ENCODE measurements around the gene MORC4.
A peak's percentile ranks its signal among the peaks of the same experiment; 100 is the strongest.

The MORC4 gene

DNA sequence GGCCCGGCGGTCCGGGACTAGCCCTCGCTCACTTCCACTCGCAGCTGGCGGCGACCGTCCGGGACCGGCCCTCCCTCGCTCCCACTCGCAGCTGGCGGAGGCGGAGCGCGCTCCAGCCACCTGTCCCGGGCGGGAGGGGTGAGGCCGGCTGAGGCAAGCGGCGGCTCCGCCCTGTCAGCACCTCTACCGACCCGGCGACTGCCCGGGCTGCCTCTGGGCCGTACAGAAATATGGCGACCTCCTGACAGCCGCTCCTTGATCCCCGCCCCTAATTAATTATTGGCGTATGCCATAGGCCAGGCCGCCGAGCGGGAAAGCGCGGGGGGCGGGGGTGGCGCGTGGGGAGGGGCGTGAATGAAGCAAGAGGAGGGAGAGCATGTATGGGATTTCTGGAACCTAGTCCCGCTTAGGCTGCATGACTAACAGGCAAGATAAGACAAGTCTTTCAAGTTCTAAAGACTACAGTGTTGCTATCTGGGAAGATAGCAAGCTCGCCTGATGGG lies at the start of gene MORC4:
TSS of gene MORC4 (minus strand) at position 200 of the 503 bp plus-strand sequence. CDS start 243 bp downstream, outside the sequence.
- Mint-ChIP-seq H3K27me3 (no peaks in the 10 kb centered on the region), H3K9me3 (no peaks in the 10 kb centered on the region), H3K4me1 (peaks cover 12% of the 10 kb centered on the region), H3K4me3 (peak within 1 kb of the TSS; percentile 75), H3K36me3 (ENCODE audit: insufficient read depth) (peaks cover 4% of the 10 kb centered on the region), H3K27ac (ENCODE audit: low read depth) (peak within 1 kb of the TSS; percentile 60)
- peak; percentile 13 to 18 for DNase-seq (ENCODE audit: low spot score in 2 of 2)
- peak; percentile 59 for ATAC-seq (replicated peaks; ENCODE audit: extremely low read depth, poor library complexity, severe bottlenecking)

DNA sequence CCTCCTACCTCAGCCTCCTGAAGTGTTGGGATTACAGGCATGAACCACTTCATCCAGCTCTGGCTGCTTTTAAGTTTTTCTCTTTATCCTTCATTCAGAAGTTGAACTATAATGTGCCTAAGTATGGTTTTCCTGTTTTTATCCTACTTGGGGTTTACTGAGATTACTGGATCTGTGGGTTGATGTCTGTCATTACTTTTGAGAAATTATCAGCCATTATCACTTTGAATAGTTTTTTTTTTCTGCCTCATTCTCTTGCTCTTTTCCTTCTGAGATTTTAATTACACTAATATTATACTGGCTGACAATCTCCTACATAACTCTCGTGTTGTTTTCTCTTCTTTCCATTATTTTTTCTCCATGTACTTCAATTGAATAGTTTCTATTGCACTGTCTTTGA lies 47.6 kb upstream of the MORC4 start:
- no peak overlapping the region for H3K27ac Mint-ChIP-seq (ENCODE audit: low read depth)
- no peak for ATAC-seq (replicated peaks; ENCODE audit: extremely low read depth, poor library complexity, severe bottlenecking)
- no peaks in the 10 kb centered on the region for H3K9me3 Mint-ChIP-seq
- peaks cover 2% of the 10 kb centered on the region for H3K36me3 Mint-ChIP-seq (ENCODE audit: insufficient read depth)
- H3K4me3 Mint-ChIP-seq = no peak overlapping the region
- H3K27me3 Mint-ChIP-seq = peaks cover 33% of the 10 kb centered on the region
- no peaks in the 10 kb centered on the region for H3K4me1 Mint-ChIP-seq
- DNase-seq (ENCODE audit: low spot score in 2 of 2) = no peak

GRCh38 chrX:107029752-107030151 lies 29.7 kb upstream of the MORC4 start:
- Mint-ChIP-seq H3K9me3 (no peaks in the 10 kb centered on the region), H3K27me3 (peaks cover 12% of the 10 kb centered on the region), H3K36me3 (ENCODE audit: insufficient read depth) (no peaks in the 10 kb centered on the region), H3K27ac (ENCODE audit: low read depth) (no peak overlapping the region), H3K4me3 (no peak overlapping the region), H3K4me1 (no peaks in the 10 kb centered on the region)
- DNase-seq (ENCODE audit: low spot score in 2 of 2) = no peak
- ATAC-seq (replicated peaks; ENCODE audit: extremely low read depth, poor library complexity, severe bottlenecking) = no peak

GRCh38 chrX:107025545-107025944 lies 25.5 kb upstream of the MORC4 start:
- Mint-ChIP-seq H3K27ac (ENCODE audit: low read depth) (no peak overlapping the region), H3K36me3 (ENCODE audit: insufficient read depth) (no peaks in the 10 kb centered on the region), H3K27me3 (no peaks in the 10 kb centered on the region), H3K4me3 (no peak overlapping the region), H3K4me1 (no peaks in the 10 kb centered on the region), H3K9me3 (no peaks in the 10 kb centered on the region)
- no peak for ATAC-seq (replicated peaks; ENCODE audit: extremely low read depth, poor library complexity, severe bottlenecking)
- DNase-seq (ENCODE audit: low spot score in 2 of 2) = no peak

DNA sequence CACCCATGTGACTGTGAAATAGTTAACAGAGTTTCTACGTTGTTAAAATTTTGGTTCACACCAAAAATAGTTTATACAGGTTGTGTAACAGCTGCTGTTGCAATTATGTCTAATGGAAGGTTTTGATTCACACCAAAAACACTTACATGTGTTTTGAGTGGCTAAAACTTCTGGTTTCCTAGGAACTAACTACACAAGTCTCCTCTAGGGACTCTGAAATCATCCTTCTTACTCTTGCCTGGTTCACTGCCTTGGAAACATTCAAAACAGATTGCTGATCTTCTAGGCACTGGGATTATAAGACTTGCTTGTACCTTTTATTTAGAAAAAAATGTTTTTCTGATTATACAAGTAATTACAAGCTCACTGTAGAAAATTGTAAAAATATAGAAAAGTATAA lies 14.9 kb upstream of the MORC4 start:
- Mint-ChIP-seq H3K4me3 (no peak overlapping the region), H3K36me3 (ENCODE audit: insufficient read depth) (peaks cover 2% of the 10 kb centered on the region), H3K9me3 (no peaks in the 10 kb centered on the region), H3K27ac (ENCODE audit: low read depth) (no peak overlapping the region), H3K4me1 (no peaks in the 10 kb centered on the region), H3K27me3 (no peaks in the 10 kb centered on the region)
- no peak for DNase-seq (ENCODE audit: low spot score in 2 of 2)
- no peak for ATAC-seq (replicated peaks; ENCODE audit: extremely low read depth, poor library complexity, severe bottlenecking)

- Mint-ChIP-seq H3K36me3 (ENCODE audit: insufficient read depth) (peaks cover 5% of the 10 kb centered on the region), H3K27me3 (no peaks in the 10 kb centered on the region), H3K9me3 (no peaks in the 10 kb centered on the region), H3K4me3 (no peak overlapping the region), H3K27ac (ENCODE audit: low read depth) (no peak overlapping the region), H3K4me1 (no peaks in the 10 kb centered on the region)
- no peak for ATAC-seq (replicated peaks; ENCODE audit: extremely low read depth, poor library complexity, severe bottlenecking)
- DNase-seq (ENCODE audit: low spot score in 2 of 2) = no peak
Observed at GRCh38 chrX:107008034-107008433, 8.0 kb upstream of the MORC4 start.

- H3K27me3 Mint-ChIP-seq = no peaks in the 10 kb centered on the region
- peak overlapping the region; percentile 75 for H3K4me3 Mint-ChIP-seq
- no peaks in the 10 kb centered on the region for H3K9me3 Mint-ChIP-seq
- ATAC-seq (replicated peaks; ENCODE audit: extremely low read depth, poor library complexity, severe bottlenecking) = peak; percentile 71
- H3K4me1 Mint-ChIP-seq = peaks cover 12% of the 10 kb centered on the region
- peaks cover 4% of the 10 kb centered on the region for H3K36me3 Mint-ChIP-seq (ENCODE audit: insufficient read depth)
- peak; percentile 13 for DNase-seq (ENCODE audit: low spot score in 2 of 2)
- peak overlapping the region; percentile 60 for H3K27ac Mint-ChIP-seq (ENCODE audit: low read depth)
Observed at GRCh38 chrX:106999002-106999975, 723 bp downstream of the MORC4 start.

- ATAC-seq (replicated peaks; ENCODE audit: extremely low read depth, poor library complexity, severe bottlenecking) (no peak), DNase-seq (ENCODE audit: low spot score in 2 of 2) (no peak)
- peaks cover 3% of the 10 kb centered on the region for H3K36me3 Mint-ChIP-seq (ENCODE audit: insufficient read depth)
- H3K9me3 Mint-ChIP-seq = no peaks in the 10 kb centered on the region
- no peak overlapping the region for H3K4me3 Mint-ChIP-seq
- peak overlapping the region; percentile 60 for H3K27ac Mint-ChIP-seq (ENCODE audit: low read depth)
- no peaks in the 10 kb centered on the region for H3K27me3 Mint-ChIP-seq
- H3K4me1 Mint-ChIP-seq = peaks cover 12% of the 10 kb centered on the region
Observed at GRCh38 chrX:106997611-106998010, 2.4 kb downstream of the MORC4 start.

DNA sequence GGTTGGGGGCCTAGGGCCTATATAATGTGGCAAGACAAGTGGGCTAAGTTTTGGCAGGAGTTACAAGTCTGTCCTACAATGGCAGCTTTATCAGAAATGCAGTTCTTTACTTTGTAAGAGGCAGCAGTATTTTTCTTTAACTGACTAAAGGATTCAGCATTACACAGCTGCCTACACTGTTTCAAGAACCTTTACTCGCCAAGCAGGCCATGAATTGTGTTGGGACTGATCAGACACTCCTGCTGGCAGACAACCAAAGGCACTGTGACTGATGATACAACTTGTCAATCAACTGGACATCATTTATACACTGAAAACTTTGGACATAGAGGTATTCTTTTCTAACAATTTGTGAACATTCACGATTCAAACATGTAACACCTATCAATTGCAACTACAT lies 4.3 kb downstream of the MORC4 start:
- Mint-ChIP-seq H3K27me3 (no peaks in the 10 kb centered on the region), H3K9me3 (no peaks in the 10 kb centered on the region), H3K36me3 (ENCODE audit: insufficient read depth) (peaks cover 5% of the 10 kb centered on the region), H3K4me1 (peaks cover 12% of the 10 kb centered on the region), H3K27ac (ENCODE audit: low read depth) (no peak overlapping the region), H3K4me3 (no peak overlapping the region)
- DNase-seq (ENCODE audit: low spot score in 2 of 2) (no peak), ATAC-seq (replicated peaks; ENCODE audit: extremely low read depth, poor library complexity, severe bottlenecking) (no peak)

DNA sequence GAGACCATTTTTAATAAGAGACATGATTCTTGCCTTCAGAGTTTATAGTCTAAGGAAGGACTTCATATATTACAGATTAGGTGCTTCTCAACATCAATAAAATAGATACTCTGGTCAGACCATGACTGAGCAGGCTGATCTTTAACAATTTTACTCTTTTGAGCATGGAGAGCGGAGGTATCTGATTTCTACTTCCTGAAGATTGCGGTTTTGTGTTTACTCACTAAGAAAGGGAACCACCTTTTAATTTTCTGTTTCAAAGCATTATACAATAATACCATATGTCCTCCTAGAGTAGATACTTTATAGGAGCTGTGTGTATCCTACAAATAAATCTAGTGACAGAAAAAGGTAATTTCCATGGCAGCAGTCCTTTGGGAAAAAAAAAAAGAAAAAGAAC lies 12.5 kb downstream of the MORC4 start:
- Mint-ChIP-seq H3K9me3 (no peaks in the 10 kb centered on the region), H3K4me1 (no peaks in the 10 kb centered on the region), H3K27ac (ENCODE audit: low read depth) (no peak overlapping the region), H3K4me3 (no peak overlapping the region), H3K27me3 (no peaks in the 10 kb centered on the region), H3K36me3 (ENCODE audit: insufficient read depth) (peaks cover 3% of the 10 kb centered on the region)
- no peak for ATAC-seq (replicated peaks; ENCODE audit: extremely low read depth, poor library complexity, severe bottlenecking)
- no peak for DNase-seq (ENCODE audit: low spot score in 2 of 2)

GRCh38 chrX:106980952-106981626 lies 18.9 kb downstream of the MORC4 start:
- Mint-ChIP-seq H3K27me3 (no peaks in the 10 kb centered on the region), H3K4me3 (no peak overlapping the region), H3K4me1 (no peaks in the 10 kb centered on the region), H3K27ac (ENCODE audit: low read depth) (no peak overlapping the region), H3K36me3 (ENCODE audit: insufficient read depth) (peaks cover 4% of the 10 kb centered on the region), H3K9me3 (no peaks in the 10 kb centered on the region)
- ATAC-seq (replicated peaks; ENCODE audit: extremely low read depth, poor library complexity, severe bottlenecking) (no peak), DNase-seq (ENCODE audit: low spot score in 2 of 2) (no peak)

DNA sequence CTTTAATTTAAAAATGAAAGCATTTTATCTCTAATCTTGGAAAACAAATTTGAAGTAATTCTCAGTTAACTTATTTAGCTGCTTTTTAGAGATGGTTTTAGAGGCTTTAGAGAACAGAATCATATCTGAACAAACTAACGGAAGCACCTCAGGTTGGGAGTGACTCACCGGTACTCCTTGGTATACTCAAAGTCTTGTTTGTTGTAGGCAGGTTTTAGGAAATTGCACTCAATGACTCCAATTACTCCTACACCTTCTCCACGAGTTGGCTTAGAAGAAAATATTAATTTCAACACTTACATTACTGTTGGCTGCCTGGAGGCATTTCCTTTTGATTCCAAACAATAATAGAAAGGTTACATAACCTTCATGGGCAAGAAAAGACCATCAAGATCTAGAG lies 23.6 kb downstream of the MORC4 start:
- ATAC-seq (replicated peaks; ENCODE audit: extremely low read depth, poor library complexity, severe bottlenecking) = no peak
- H3K27me3 Mint-ChIP-seq = no peaks in the 10 kb centered on the region
- H3K4me1 Mint-ChIP-seq = no peaks in the 10 kb centered on the region
- DNase-seq (ENCODE audit: low spot score in 2 of 2) = no peak
- H3K4me3 Mint-ChIP-seq = no peak overlapping the region
- peaks cover 6% of the 10 kb centered on the region for H3K36me3 Mint-ChIP-seq (ENCODE audit: insufficient read depth)
- H3K27ac Mint-ChIP-seq (ENCODE audit: low read depth) = no peak overlapping the region
- no peaks in the 10 kb centered on the region for H3K9me3 Mint-ChIP-seq
